ENCODE data around the gene FAM120A.

- TF ChIP-seq POLR2A (IDR thresholded peaks at IDR 0.05) (no peak), CTCF (IDR thresholded peaks at IDR 0.05) (no peak), EP300 (IDR thresholded peaks at IDR 0.05) (no peak)
Measured at GRCh38 chr9:93568169-93568568, 116.7 kb downstream of the FAM120A start.

Data from upper lobe of left lung (tissue), 4 donors.